ENCODE measurements around the gene CCL7.
"Not testable (repeated sequence)": the region's sequence is repeated elsewhere in the genome, so short reads cannot be mapped to it uniquely, and the experiment has no call there.

Gene CCL7

GRCh38 chr17:34269969-34270368, at the start of gene CCL7:
TSS of gene CCL7 (plus strand) at chr17:34270221. CDS start at chr17:34270291, 70 bp downstream.
- DNase-seq: no peak

- no peak for DNase-seq
Measured at GRCh38 chr17:34220752-34221395, 49.1 kb upstream of the CCL7 start.

- no peak for DNase-seq
Measured at GRCh38 chr17:34221411-34221810, 48.6 kb upstream of the CCL7 start.

- DNase-seq: no peak
Measured at GRCh38 chr17:34222722-34223497, 47.1 kb upstream of the CCL7 start.

GRCh38 chr17:34225046-34225445, 45.0 kb upstream of the CCL7 start:
- DNase-seq: no peak

- DNase-seq: no peak
Measured at GRCh38 chr17:34226011-34226743, 43.8 kb upstream of the CCL7 start.

GRCh38 chr17:34226744-34227034, 43.3 kb upstream of the CCL7 start:
- DNase-seq: no peak

GRCh38 chr17:34227293-34227692, 42.7 kb upstream of the CCL7 start:
- DNase-seq: not testable (repeated sequence)

GRCh38 chr17:34227707-34228106, 42.3 kb upstream of the CCL7 start:
- DNase-seq: no peak

- DNase-seq: no peak
Measured at GRCh38 chr17:34228781-34229180, 41.2 kb upstream of the CCL7 start.

- DNase-seq: no peak
Measured at GRCh38 chr17:34230342-34230741, 39.7 kb upstream of the CCL7 start.

GRCh38 chr17:34234616-34235015, 35.4 kb upstream of the CCL7 start:
- DNase-seq: no peak

- DNase-seq: no peak
Measured at GRCh38 chr17:34235389-34236028, 34.5 kb upstream of the CCL7 start.

- no peak for DNase-seq
Measured at GRCh38 chr17:34236281-34236892, 33.6 kb upstream of the CCL7 start.

GRCh38 chr17:34237458-34237857, 32.6 kb upstream of the CCL7 start:
- no peak for DNase-seq

GRCh38 chr17:34241062-34241461, 29.0 kb upstream of the CCL7 start:
- no peak for DNase-seq

GRCh38 chr17:34242587-34243363, 27.2 kb upstream of the CCL7 start:
- DNase-seq: no peak

GRCh38 chr17:34243364-34244320, 26.4 kb upstream of the CCL7 start:
- no peak for DNase-seq

- no peak for DNase-seq
Measured at GRCh38 chr17:34245351-34245905, 24.6 kb upstream of the CCL7 start.

- DNase-seq: no peak
Measured at GRCh38 chr17:34246446-34246845, 23.6 kb upstream of the CCL7 start.

- no peak for DNase-seq
Measured at GRCh38 chr17:34246881-34247280, 23.1 kb upstream of the CCL7 start.

All from cerebellar nuclear complex (tissue), 1 donor.